PC-3 (cell line): ENCODE data around the gene OTOF.

ENCODE experiments used
- EZH2 ChIP-seq: fragments of 300-600 bp; sonication (generic); IDR thresholded peaks from one replicate; pipeline ENCODE4 v1.6.1; 2017; ENCODE audit warnings: antibody characterized with exemption, mild to moderate bottlenecking, low read length; ENCODE audit not compliant: unreplicated experiment
- EZH2phosphoT487 ChIP-seq: fragments of 300-600 bp; sonication (generic); IDR thresholded peaks from 2 replicates; pipeline ENCODE4 v1.6.1; 2018; ENCODE audit warnings: mild to moderate bottlenecking, antibody characterized with exemption, low read length, borderline replicate concordance
- TF ChIP-seq, protein P1 (sequence below): fragments of 300-600 bp; sonication (generic); conservative IDR thresholded peaks from 2 replicates; pipeline ENCODE4 v1.5.1; 2017; ENCODE audit warnings: antibody characterized with exemption, low read depth, mild to moderate bottlenecking, low read length

DNA sequence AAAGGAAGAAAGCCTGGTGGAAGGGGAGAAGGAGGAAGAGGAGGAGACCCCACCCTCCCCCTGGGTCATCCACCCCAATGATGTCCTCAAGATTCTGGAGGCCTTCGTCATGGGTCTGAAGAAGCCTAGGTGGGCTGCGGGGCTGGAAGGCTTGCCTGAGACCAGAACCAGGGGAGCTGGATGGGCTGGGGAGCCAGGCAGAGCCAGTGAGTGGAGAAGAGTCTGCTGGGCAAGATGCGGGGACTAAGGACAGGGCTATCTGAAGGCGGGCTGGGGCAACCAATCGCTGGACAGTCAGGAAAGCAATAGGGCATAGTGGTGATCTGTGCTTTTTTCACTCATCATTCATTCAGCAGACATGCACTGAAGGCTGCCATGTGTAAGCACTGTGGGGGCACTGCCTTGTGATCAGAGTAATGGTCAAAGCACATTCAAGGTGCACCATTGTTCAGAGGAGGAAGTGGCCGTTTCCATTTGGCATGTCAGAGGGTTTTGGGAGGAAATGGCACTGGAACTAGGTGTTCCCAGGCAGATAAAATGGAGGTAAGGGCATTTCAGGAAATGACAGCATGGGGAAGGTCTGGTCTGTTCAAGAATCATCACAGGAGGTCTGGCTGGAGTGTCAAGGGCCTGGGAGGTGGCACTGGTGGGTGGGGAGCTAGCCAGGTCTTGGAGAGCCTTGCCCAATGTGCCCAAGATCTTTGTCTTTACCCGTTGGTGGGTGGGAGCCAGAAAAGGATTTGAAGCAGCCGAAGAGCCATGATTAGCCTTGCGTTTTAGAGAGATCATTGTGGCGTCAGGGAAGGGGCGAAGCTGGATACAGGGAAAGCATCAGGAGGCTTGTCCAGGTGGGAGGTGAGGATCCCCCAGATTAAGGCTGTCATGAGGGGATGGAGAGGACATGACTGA is 24.2 kb downstream of the OTOF start:
- TF ChIP-seq, protein P1, sequence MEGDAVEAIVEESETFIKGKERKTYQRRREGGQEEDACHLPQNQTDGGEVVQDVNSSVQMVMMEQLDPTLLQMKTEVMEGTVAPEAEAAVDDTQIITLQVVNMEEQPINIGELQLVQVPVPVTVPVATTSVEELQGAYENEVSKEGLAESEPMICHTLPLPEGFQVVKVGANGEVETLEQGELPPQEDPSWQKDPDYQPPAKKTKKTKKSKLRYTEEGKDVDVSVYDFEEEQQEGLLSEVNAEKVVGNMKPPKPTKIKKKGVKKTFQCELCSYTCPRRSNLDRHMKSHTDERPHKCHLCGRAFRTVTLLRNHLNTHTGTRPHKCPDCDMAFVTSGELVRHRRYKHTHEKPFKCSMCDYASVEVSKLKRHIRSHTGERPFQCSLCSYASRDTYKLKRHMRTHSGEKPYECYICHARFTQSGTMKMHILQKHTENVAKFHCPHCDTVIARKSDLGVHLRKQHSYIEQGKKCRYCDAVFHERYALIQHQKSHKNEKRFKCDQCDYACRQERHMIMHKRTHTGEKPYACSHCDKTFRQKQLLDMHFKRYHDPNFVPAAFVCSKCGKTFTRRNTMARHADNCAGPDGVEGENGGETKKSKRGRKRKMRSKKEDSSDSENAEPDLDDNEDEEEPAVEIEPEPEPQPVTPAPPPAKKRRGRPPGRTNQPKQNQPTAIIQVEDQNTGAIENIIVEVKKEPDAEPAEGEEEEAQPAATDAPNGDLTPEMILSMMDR = no peak
- TF ChIP-seq EZH2 = no peak
- no peak for TF ChIP-seq EZH2phosphoT487
